ENCODE measurements around the gene S1PR2. TPM values are rescaled to one million over a fixed set of nuclear protein-coding genes. Genes with fewer than 3 reads are reported as not detected.

Gene S1PR2
- total RNA-seq, 1 experiment from 2014 or later, result 8.4 TPM

GRCh38 chr19:10277795-10278589, 46.9 kb upstream of the S1PR2 start:
- Histone ChIP-seq H3K36me3 (ENCODE audit: insufficient read depth, low read length, poor library complexity, severe bottlenecking) (no peaks in the 10 kb centered on the region), H3K4me3 (ENCODE audit: low read depth, low read length, poor library complexity, severe bottlenecking) (no peak overlapping the region), H3K27me3 (replicated peaks; ENCODE audit: insufficient read depth, low read depth, low read length, poor library complexity) (no peaks in the 10 kb centered on the region), H3K4me1 (ENCODE audit: insufficient read depth, low read length, poor library complexity, severe bottlenecking) (no peaks in the 10 kb centered on the region), H3K27ac (ENCODE audit: low read depth, low read length, poor library complexity, severe bottlenecking) (no peak overlapping the region), H3K9me3 (ENCODE audit: low read depth, low read length, poor library complexity, severe bottlenecking) (no peaks in the 10 kb centered on the region)
- intact Hi-C loops (cut with micrococcal nuclease; ENCODE audit: unreplicated experiment), result no loop called here
- DNase-seq (ENCODE audit: low spot score), result no peak
- BruUV-seq (replicated peaks), result no TSS peak
- TF ChIP-seq EZH2 (IDR thresholded peaks at IDR 0.05; ENCODE audit: borderline replicate concordance, low read depth, low read length, poor library complexity, severe bottlenecking), result no peak
- TF ChIP-seq, protein P1, sequence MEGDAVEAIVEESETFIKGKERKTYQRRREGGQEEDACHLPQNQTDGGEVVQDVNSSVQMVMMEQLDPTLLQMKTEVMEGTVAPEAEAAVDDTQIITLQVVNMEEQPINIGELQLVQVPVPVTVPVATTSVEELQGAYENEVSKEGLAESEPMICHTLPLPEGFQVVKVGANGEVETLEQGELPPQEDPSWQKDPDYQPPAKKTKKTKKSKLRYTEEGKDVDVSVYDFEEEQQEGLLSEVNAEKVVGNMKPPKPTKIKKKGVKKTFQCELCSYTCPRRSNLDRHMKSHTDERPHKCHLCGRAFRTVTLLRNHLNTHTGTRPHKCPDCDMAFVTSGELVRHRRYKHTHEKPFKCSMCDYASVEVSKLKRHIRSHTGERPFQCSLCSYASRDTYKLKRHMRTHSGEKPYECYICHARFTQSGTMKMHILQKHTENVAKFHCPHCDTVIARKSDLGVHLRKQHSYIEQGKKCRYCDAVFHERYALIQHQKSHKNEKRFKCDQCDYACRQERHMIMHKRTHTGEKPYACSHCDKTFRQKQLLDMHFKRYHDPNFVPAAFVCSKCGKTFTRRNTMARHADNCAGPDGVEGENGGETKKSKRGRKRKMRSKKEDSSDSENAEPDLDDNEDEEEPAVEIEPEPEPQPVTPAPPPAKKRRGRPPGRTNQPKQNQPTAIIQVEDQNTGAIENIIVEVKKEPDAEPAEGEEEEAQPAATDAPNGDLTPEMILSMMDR (conservative IDR thresholded peaks at IDR 0.05; ENCODE audit: low read depth, low read length), result no peak
- ChIA-PET POLR2A (ENCODE audit: low non-redundant PET) (no interaction called here), CTCF (interaction anchor here (1.4 kb wide), 1 partner anchor 111 kb away, joined by 3 read pairs; no protein-coding TSS in a partner anchor)

GRCh38 chr19:10274589-10274988, 43.5 kb upstream of the S1PR2 start:
- no peaks in the 10 kb centered on the region for H3K36me3 ChIP-seq (ENCODE audit: insufficient read depth, low read length, poor library complexity, severe bottlenecking)
- no peaks in the 10 kb centered on the region for H3K27me3 ChIP-seq (replicated peaks; ENCODE audit: insufficient read depth, low read depth, low read length, poor library complexity)
- intact Hi-C loops (cut with micrococcal nuclease; ENCODE audit: unreplicated experiment), result no loop called here
- ChIA-PET CTCF (no interaction called here), POLR2A (ENCODE audit: low non-redundant PET) (no interaction called here)
- H3K4me1 ChIP-seq (ENCODE audit: insufficient read depth, low read length, poor library complexity, severe bottlenecking), result peaks cover 5% of the 10 kb centered on the region
- no TSS peak for BruUV-seq (replicated peaks)
- no peak overlapping the region for H3K27ac ChIP-seq (ENCODE audit: low read depth, low read length, poor library complexity, severe bottlenecking)
- TF ChIP-seq, protein P1 (conservative IDR thresholded peaks at IDR 0.05; ENCODE audit: low read depth, low read length), result no peak
- TF ChIP-seq EZH2 (IDR thresholded peaks at IDR 0.05; ENCODE audit: borderline replicate concordance, low read depth, low read length, poor library complexity, severe bottlenecking), result no peak
- no peak overlapping the region for H3K4me3 ChIP-seq (ENCODE audit: low read depth, low read length, poor library complexity, severe bottlenecking)
- DNase-seq (ENCODE audit: low spot score), result no peak
- H3K9me3 ChIP-seq (ENCODE audit: low read depth, low read length, poor library complexity, severe bottlenecking), result no peaks in the 10 kb centered on the region

GRCh38 chr19:10271543-10272086, 40.5 kb upstream of the S1PR2 start:
- CTCF ChIA-PET, result interaction anchor here (0.5 to 3.1 kb wide), 5 partner anchors 8 to 119 kb away, joined by 3 to 50 read pairs (median 4); no protein-coding TSS in a partner anchor
- TF ChIP-seq EZH2 (IDR thresholded peaks at IDR 0.05; ENCODE audit: borderline replicate concordance, low read depth, low read length, poor library complexity, severe bottlenecking), result no peak
- TF ChIP-seq, protein P1 (conservative IDR thresholded peaks at IDR 0.05; ENCODE audit: low read depth, low read length), result no peak
- POLR2A ChIA-PET (ENCODE audit: low non-redundant PET), result no interaction called here
- no peak overlapping the region for H3K27ac ChIP-seq (ENCODE audit: low read depth, low read length, poor library complexity, severe bottlenecking)
- H3K4me3 ChIP-seq (ENCODE audit: low read depth, low read length, poor library complexity, severe bottlenecking), result no peak overlapping the region
- H3K36me3 ChIP-seq (ENCODE audit: insufficient read depth, low read length, poor library complexity, severe bottlenecking), result no peaks in the 10 kb centered on the region
- no peak for DNase-seq (ENCODE audit: low spot score)
- H3K9me3 ChIP-seq (ENCODE audit: low read depth, low read length, poor library complexity, severe bottlenecking), result no peaks in the 10 kb centered on the region
- peaks cover 6% of the 10 kb centered on the region for H3K4me1 ChIP-seq (ENCODE audit: insufficient read depth, low read length, poor library complexity, severe bottlenecking)
- intact Hi-C loops (cut with micrococcal nuclease; ENCODE audit: unreplicated experiment), result no loop called here
- no TSS peak for BruUV-seq (replicated peaks)
- H3K27me3 ChIP-seq (replicated peaks; ENCODE audit: insufficient read depth, low read depth, low read length, poor library complexity), result no peaks in the 10 kb centered on the region
